ENCODE data around the gene C10orf95. TPM values are rescaled to one million over a fixed set of nuclear protein-coding genes. Genes with fewer than 3 reads are reported as not detected.

Gene C10orf95
- total RNA-seq, 1 donor: not detected

DNA sequence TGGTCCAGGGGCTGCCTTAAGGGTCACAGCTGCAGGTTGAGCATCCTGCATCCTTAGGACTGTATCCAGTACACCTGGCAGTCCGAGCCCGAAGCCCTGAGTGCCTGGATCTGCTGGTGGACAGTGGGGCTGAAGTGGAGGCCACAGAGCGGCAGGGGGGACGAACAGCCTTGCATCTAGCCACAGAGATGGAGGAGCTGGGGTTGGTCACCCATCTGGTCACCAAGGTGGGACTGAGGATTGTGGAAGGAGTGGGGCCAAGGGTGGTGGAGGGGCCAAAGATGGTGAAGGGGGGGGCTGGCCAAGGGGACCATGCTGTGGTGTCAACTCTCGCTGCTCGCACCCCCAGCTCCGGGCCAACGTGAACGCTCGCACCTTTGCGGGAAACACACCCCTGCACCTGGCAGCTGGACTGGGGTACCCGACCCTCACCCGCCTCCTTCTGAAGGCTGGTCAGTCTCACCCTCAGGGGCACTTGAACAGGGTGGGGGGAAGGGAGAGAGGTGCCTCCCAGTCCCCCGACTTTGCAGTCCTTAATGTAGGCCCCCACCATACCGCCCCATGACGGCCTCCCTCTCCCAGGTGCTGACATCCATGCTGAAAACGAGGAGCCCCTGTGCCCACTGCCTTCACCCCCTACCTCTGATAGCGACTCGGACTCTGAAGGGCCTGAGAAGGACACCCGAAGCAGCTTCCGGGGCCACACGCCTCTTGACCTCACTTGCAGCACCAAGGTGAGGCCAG lies 50.6 kb downstream of the C10orf95 start:
- Histone ChIP-seq H3K4me1 (ENCODE audit: insufficient read depth, low read length) (peaks cover 13% of the 10 kb centered on the region), H2AFZ (ENCODE audit: low read length) (no peak overlapping the region), H3K27ac (ENCODE audit: low read depth, low read length) (no peak overlapping the region), H3K36me3 (ENCODE audit: insufficient read depth, low read length) (peaks cover 37% of the 10 kb centered on the region), H3K27me3 (ENCODE audit: insufficient read depth, low read length) (no peaks in the 10 kb centered on the region), H3K4me2 (ENCODE audit: insufficient read depth, low read length) (no peak overlapping the region), H3K4me3 (ENCODE audit: insufficient read depth, low read length) (no peak overlapping the region), H3K79me2 (ENCODE audit: insufficient read depth, low read length) (peaks cover 12% of the 10 kb centered on the region), H3K9me3 (ENCODE audit: low read depth, low read length) (no peaks in the 10 kb centered on the region), H4K20me1 (ENCODE audit: insufficient read depth, low read length) (peaks cover 3% of the 10 kb centered on the region)
- DNase-seq (ENCODE audit: insufficient read length, low spot score, missing footprints): peak; percentile 58
- TF ChIP-seq, protein P1, sequence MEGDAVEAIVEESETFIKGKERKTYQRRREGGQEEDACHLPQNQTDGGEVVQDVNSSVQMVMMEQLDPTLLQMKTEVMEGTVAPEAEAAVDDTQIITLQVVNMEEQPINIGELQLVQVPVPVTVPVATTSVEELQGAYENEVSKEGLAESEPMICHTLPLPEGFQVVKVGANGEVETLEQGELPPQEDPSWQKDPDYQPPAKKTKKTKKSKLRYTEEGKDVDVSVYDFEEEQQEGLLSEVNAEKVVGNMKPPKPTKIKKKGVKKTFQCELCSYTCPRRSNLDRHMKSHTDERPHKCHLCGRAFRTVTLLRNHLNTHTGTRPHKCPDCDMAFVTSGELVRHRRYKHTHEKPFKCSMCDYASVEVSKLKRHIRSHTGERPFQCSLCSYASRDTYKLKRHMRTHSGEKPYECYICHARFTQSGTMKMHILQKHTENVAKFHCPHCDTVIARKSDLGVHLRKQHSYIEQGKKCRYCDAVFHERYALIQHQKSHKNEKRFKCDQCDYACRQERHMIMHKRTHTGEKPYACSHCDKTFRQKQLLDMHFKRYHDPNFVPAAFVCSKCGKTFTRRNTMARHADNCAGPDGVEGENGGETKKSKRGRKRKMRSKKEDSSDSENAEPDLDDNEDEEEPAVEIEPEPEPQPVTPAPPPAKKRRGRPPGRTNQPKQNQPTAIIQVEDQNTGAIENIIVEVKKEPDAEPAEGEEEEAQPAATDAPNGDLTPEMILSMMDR (IDR thresholded peaks at IDR 0.05; ENCODE audit: extremely low read depth, low read depth, low read length): no peak

DNA sequence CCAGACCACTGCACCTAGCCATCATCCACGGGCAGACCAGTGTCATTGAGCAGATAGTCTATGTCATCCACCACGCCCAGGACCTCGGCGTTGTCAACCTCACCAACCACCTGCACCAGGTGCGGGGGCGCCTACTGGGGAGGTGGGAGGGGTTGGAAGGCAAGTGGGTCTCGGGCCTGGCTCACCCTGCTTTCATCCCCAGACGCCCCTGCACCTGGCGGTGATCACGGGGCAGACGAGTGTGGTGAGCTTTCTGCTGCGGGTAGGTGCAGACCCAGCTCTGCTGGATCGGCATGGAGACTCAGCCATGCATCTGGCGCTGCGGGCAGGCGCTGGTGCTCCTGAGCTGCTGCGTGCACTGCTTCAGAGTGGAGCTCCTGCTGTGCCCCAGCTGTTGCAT lies 51.3 kb downstream of the C10orf95 start:
- H4K20me1 ChIP-seq (ENCODE audit: insufficient read depth, low read length): peaks cover 3% of the 10 kb centered on the region
- H3K27ac ChIP-seq (ENCODE audit: low read depth, low read length): peak overlapping the region; percentile 34
- H3K4me1 ChIP-seq (ENCODE audit: insufficient read depth, low read length): peaks cover 14% of the 10 kb centered on the region
- peaks cover 13% of the 10 kb centered on the region for H3K79me2 ChIP-seq (ENCODE audit: insufficient read depth, low read length)
- H3K27me3 ChIP-seq (ENCODE audit: insufficient read depth, low read length): no peaks in the 10 kb centered on the region
- TF ChIP-seq, protein P1 (IDR thresholded peaks at IDR 0.05; ENCODE audit: extremely low read depth, low read depth, low read length): no peak
- H3K36me3 ChIP-seq (ENCODE audit: insufficient read depth, low read length): peaks cover 37% of the 10 kb centered on the region
- peak overlapping the region; percentile 76 for H3K4me3 ChIP-seq (ENCODE audit: insufficient read depth, low read length)
- no peaks in the 10 kb centered on the region for H3K9me3 ChIP-seq (ENCODE audit: low read depth, low read length)
- peak; percentile 13 for DNase-seq (ENCODE audit: insufficient read length, low spot score, missing footprints)
- H3K4me2 ChIP-seq (ENCODE audit: insufficient read depth, low read length): peak overlapping the region; percentile 73
- peak overlapping the region; percentile 69 for H2AFZ ChIP-seq (ENCODE audit: low read length)

Small RNAs within 50 kb of the gene (small RNA-seq; reads per million reads assigned to genes)
- gene MIR146B: 972 reads per million, percentile 99 among the genes with 10 or more reads in this experiment

Other genes starting within 250 kb of the C10orf95 start
- gene ELOVL3, start 225.2 kb downstream of the C10orf95 start, total RNA-seq: 2.2 and 2.7 TPM in 2 replicates
- under 0.01 TPM in 1 of 2 replicates, not detected in the other for gene PITX3, start 210.0 kb downstream of the C10orf95 start, total RNA-seq
- 37.4 and 38.0 TPM in 2 replicates for gene GBF1, start 206.0 kb downstream of the C10orf95 start, total RNA-seq
- 17.7 and 20.3 TPM in 2 replicates for gene NFKB2, start 55.8 kb downstream of the C10orf95 start, total RNA-seq
- 0.29 and 0.72 TPM in 2 replicates for gene PSD, start 32.8 kb downstream of the C10orf95 start, total RNA-seq
- 5.9 and 9.4 TPM in 2 replicates for gene FBXL15, start 30.7 kb downstream of the C10orf95 start, total RNA-seq
- gene CUEDC2, start 19.0 kb downstream of the C10orf95 start, total RNA-seq: 46.7 and 46.9 TPM in 2 replicates
- gene ACTR1A, start 51.2 kb upstream of the C10orf95 start, total RNA-seq: 105 and 106 TPM in 2 replicates
- 2.9 and 3.6 TPM in 2 replicates for gene SUFU, start 52.4 kb upstream of the C10orf95 start, total RNA-seq
- 107 and 126 TPM in 2 replicates for gene TRIM8, start 192.9 kb upstream of the C10orf95 start, total RNA-seq